H1 (cell line): Measurements from ENCODE around the gene EDA. TPM values are rescaled to one million over a fixed set of nuclear protein-coding genes. Genes with fewer than 3 reads are reported as not detected.

Source experiments
- CTCF ChIA-PET: fragments of 300-600 bp; sonication (Branson Sonifier 250); formaldehyde crosslinking; loops from one replicate; lab custom pipeline; 2021; ENCODE audit not compliant: partially characterized antibody; lab: Charles Lee
- POLR2A ChIA-PET: fragments of 300-600 bp; sonication (Branson Sonifier 250); formaldehyde crosslinking; loops from one replicate; lab custom pipeline; 2021; ENCODE audit warnings: inconsistent platforms; ENCODE audit not compliant: partially characterized antibody; lab: Charles Lee
- DNase-seq, 2 experiments: peaks; one replicate each; pipeline versions ENCODE4 v3.0.0 to v3.0.0-alpha.2; 2010 to 2022; ENCODE audit warnings: low spot score in 2 of 2, low read depth in 1 of 2, mixed read lengths in 1 of 2
- FAIRE-seq: peaks from 2 replicates; lab custom pipeline; 2011; peaks lifted over from hg19 to GRCh38; lab: Jason Lieb, UNC
- H2AFZ ChIP-seq: 2 replicates; pipeline ENCODE4 v1.8.1; 2012; ENCODE audit warnings: low read length, inconsistent platforms
- H2AK5ac ChIP-seq: 2 replicates; pipeline ENCODE4 v1.6.1; 2013; ENCODE audit warnings: low read depth, low read length
- H2BK120ac ChIP-seq: replicated peaks from 2 replicates; pipeline ENCODE3; 2013; ENCODE audit warnings: low read depth, low read length, inconsistent platforms
- H2BK12ac ChIP-seq: 2 replicates; pipeline ENCODE4 v1.6.1; 2013; ENCODE audit warnings: low read depth, low read length
- H2BK15ac ChIP-seq: 2 replicates; pipeline ENCODE4 v1.6.1; 2013; ENCODE audit warnings: low read length
- H2BK20ac ChIP-seq: 2 replicates; pipeline ENCODE4 v1.6.1; 2013; ENCODE audit warnings: low read length
- H2BK5ac ChIP-seq: 2 replicates; pipeline ENCODE4 v1.6.1; 2013; ENCODE audit warnings: low read depth, low read length
- H3K14ac ChIP-seq: 2 replicates; pipeline ENCODE4 v1.6.1; 2013; ENCODE audit warnings: inconsistent platforms; ENCODE audit not compliant: insufficient read length
- H3K18ac ChIP-seq: 2 replicates; pipeline ENCODE4 v1.6.1; 2013; ENCODE audit warnings: low read length; ENCODE audit errors: extremely low read depth
- H3K23ac ChIP-seq: 2 replicates; pipeline ENCODE4 v1.6.1; 2013; ENCODE audit warnings: inconsistent platforms; ENCODE audit not compliant: insufficient read length
- H3K23me2 ChIP-seq: 2 replicates; pipeline ENCODE4 v1.6.1; 2013; ENCODE audit warnings: low read depth, low read length
- H3K27ac ChIP-seq: 2 replicates; pipeline ENCODE4 v1.6.1; 2011; ENCODE audit warnings: low read depth, low read length, inconsistent platforms
- H3K27me3 ChIP-seq, 4 experiments: replicated peaks in 1 of 4; 1 replicate in 1 of 4; 2 replicates in 3 of 4; pipeline versions ENCODE4 v1.6.1 to v1.8.1; 2011 to 2013; ENCODE audit warnings: low read length in 3 of 4, mild to moderate bottlenecking in 3 of 4, inconsistent platforms in 2 of 4, mixed read lengths in 2 of 4, moderate library complexity in 1 of 4; ENCODE audit not compliant: control insufficient read depth in 3 of 4, insufficient read depth in 3 of 4; ENCODE audit errors: extremely low read depth in 1 of 4
- H3K36me3 ChIP-seq, 4 experiments: 2 replicates each; pipeline versions ENCODE4 v1.6.1 to v1.8.1; 2011 to 2013; ENCODE audit warnings: mild to moderate bottlenecking in 4 of 4, low read length in 3 of 4, moderate library complexity in 2 of 4, control low read depth in 1 of 4, inconsistent platforms in 1 of 4; ENCODE audit not compliant: insufficient read depth in 4 of 4, control insufficient read depth in 2 of 4
- H3K4ac ChIP-seq: replicated peaks from 2 replicates; pipeline ENCODE3; 2013; ENCODE audit warnings: low read length, low read depth, mixed read lengths, inconsistent platforms; ENCODE audit not compliant: insufficient read length
- H3K4me1 ChIP-seq, 4 experiments: replicated peaks in 1 of 4; 1 replicate in 1 of 4; 2 replicates in 3 of 4; pipeline versions ENCODE4 v1.6.1 to v1.8.1; 2011 to 2013; ENCODE audit warnings: low read length in 3 of 4, inconsistent platforms in 2 of 4, mixed read lengths in 1 of 4; ENCODE audit not compliant: insufficient read depth in 4 of 4, control insufficient read depth in 3 of 4
- H3K4me2 ChIP-seq, 2 experiments: 2 replicates each; pipeline versions ENCODE4 v1.6.1 to v1.8.1; 2011 to 2013; ENCODE audit warnings: low read depth in 2 of 2, low read length in 2 of 2, control low read depth in 1 of 2, inconsistent platforms in 1 of 2, mild to moderate bottlenecking in 1 of 2; ENCODE audit not compliant: insufficient read depth in 1 of 2
- H3K4me3 ChIP-seq, 4 experiments: fragments of 200-600, 300-600 bp in 1 of 4; sonication (generic), shearing (Covaris generic), sonication (Bioruptor Twin) in 1 of 4; 2 replicates each; pipeline versions ENCODE4 v1.5.1 to v1.8.1; 2011 to 2016; ENCODE audit warnings: low read length in 4 of 4, low read depth in 3 of 4, control low read depth in 2 of 4, inconsistent platforms in 2 of 4, mild to moderate bottlenecking in 2 of 4, mixed read lengths in 1 of 4, moderate library complexity in 1 of 4; ENCODE audit not compliant: insufficient read depth in 2 of 4; ENCODE audit errors: extremely low read depth in 1 of 4
- H3K56ac ChIP-seq: replicated peaks from 2 replicates; pipeline ENCODE3; 2013; ENCODE audit warnings: low read depth, mild to moderate bottlenecking, mixed read lengths, low read length, inconsistent platforms; ENCODE audit not compliant: insufficient read length
- H3K79me1 ChIP-seq: 2 replicates; pipeline ENCODE4 v1.6.1; 2013; ENCODE audit warnings: low read depth, low read length, control low read depth
- H3K79me2 ChIP-seq, 2 experiments: 2 replicates each; pipeline versions ENCODE4 v1.6.1 to v1.8.1; 2012 to 2013; ENCODE audit warnings: low read length in 2 of 2, mild to moderate bottlenecking in 2 of 2, inconsistent platforms in 1 of 2; ENCODE audit not compliant: insufficient read depth in 2 of 2, control insufficient read depth in 1 of 2
- H3K9ac ChIP-seq, 4 experiments: replicated peaks in 1 of 4; 1 replicate in 1 of 4; 2 replicates in 3 of 4; pipeline versions ENCODE4 v1.6.1 to v1.8.1; 2011 to 2013; ENCODE audit warnings: low read depth in 3 of 4, low read length in 3 of 4, control low read depth in 2 of 4, mild to moderate bottlenecking in 2 of 4, moderate library complexity in 2 of 4, inconsistent platforms in 1 of 4; ENCODE audit errors: extremely low read depth in 1 of 4
- H3K9me3 ChIP-seq, 2 experiments: 2 replicates each; pipeline versions ENCODE4 v1.6.1 to v1.8.1; 2012 to 2013; ENCODE audit warnings: mild to moderate bottlenecking in 2 of 2, moderate library complexity in 2 of 2, control low read depth in 1 of 2, inconsistent platforms in 1 of 2, low read depth in 1 of 2, low read length in 1 of 2, mixed read lengths in 1 of 2; ENCODE audit not compliant: insufficient read depth in 2 of 2
- H4K20me1 ChIP-seq, 2 experiments: replicated peaks in 1 of 2; 2 replicates each; pipeline versions ENCODE3 to v1.8.1; 2011 to 2013; ENCODE audit warnings: inconsistent platforms in 2 of 2, low read length in 2 of 2, mild to moderate bottlenecking in 1 of 2; ENCODE audit not compliant: insufficient read depth in 2 of 2, control insufficient read depth in 1 of 2
- H4K5ac ChIP-seq: 2 replicates; pipeline ENCODE4 v1.6.1; 2013; ENCODE audit warnings: low read length, low read depth, mixed read lengths, inconsistent platforms; ENCODE audit not compliant: insufficient read length
- H4K8ac ChIP-seq: 2 replicates; pipeline ENCODE4 v1.8.0; 2013; ENCODE audit warnings: mild to moderate bottlenecking, moderate library complexity, low read length, inconsistent platforms; ENCODE audit not compliant: insufficient read depth; ENCODE audit errors: extremely low read depth
- H4K91ac ChIP-seq: replicated peaks from 2 replicates; pipeline ENCODE3; 2013; ENCODE audit warnings: low read length, mixed read lengths, inconsistent platforms; ENCODE audit not compliant: insufficient read length
- WGBS, 2 experiments: shearing (Covaris generic) in 1 of 2; methylation state at CpG; one replicate each; pipeline versions ENCODE4 v1.1.6 to v1.1.7; 2013 to 2015; ENCODE audit warnings: low lambda C conversion rate in 2 of 2, mixed read lengths in 2 of 2, inconsistent platforms in 1 of 2, low coverage in 1 of 2, missing lambda C conversion rate in 1 of 2; ENCODE audit not compliant: insufficient replicate concordance in 2 of 2, insufficient coverage in 1 of 2, insufficient read length in 1 of 2; ENCODE audit errors: extremely low coverage in 1 of 2, missing lambda C conversion rate in 1 of 2; 5-methylcytosine and 5-hydroxymethylcytosine counted together
- polyA plus RNA-seq, 7 experiments: library from polyadenylated mRNA; depleted of rRNA in 3 of 7; stranded (reverse) in 5 of 7; unstranded in 2 of 7; fragments of >200 nt in 5 of 7; fragments of 200-250 nt in 2 of 7; gene quantifications; 1 replicate in 5 of 7; 2 replicates in 1 of 7; 4 replicates in 1 of 7; pipeline versions ENCODE4 v1.2.1 to v1.2.3, GENCODE V29; 2011 to 2013; ENCODE audit warnings: missing spikeins in 2 of 7, mixed read lengths in 2 of 7
- total RNA-seq: library from RNA; stranded (reverse); fragmentation: NEBNext Ultra II Directional; extraction: Animal tissue kit (Norgen Biotek cat#: 25700); gene quantifications from 2 replicates; pipeline ENCODE4 v1.2.1, GENCODE V29; 2021

EDA gene
- total and polyA plus RNA-seq, 2 of the 8 experiments (the other 6 are each of a cell fraction or from before 2014, with no cell fraction given), result 7.5 to 10.5 TPM

GRCh38 chrX:69948276-69948797 lies 332.4 kb downstream of the EDA start:
- Histone ChIP-seq H3K36me3 (no peaks in the 10 kb centered on the region), H3K9ac (no peak overlapping the region), H3K27ac (no peak overlapping the region), H2BK12ac (no peak overlapping the region), H3K79me2 (no peaks in the 10 kb centered on the region), H3K9me3 (no peaks in the 10 kb centered on the region), H4K8ac (no peak overlapping the region), H3K14ac (no peak overlapping the region), H4K91ac (no peak overlapping the region), H3K27me3 (no peaks in the 10 kb centered on the region), H3K18ac (no peak overlapping the region), H2BK20ac (no peak overlapping the region), H3K23me2 (no peaks in the 10 kb centered on the region), H2AFZ (no peak overlapping the region), H2BK15ac (no peak overlapping the region), H3K4me1 (no peaks in the 10 kb centered on the region), H3K4me3 (no peak overlapping the region), H3K4ac (no peak overlapping the region), H3K56ac (no peak overlapping the region), H2BK120ac (no peak overlapping the region), H3K79me1 (no peaks in the 10 kb centered on the region), H2BK5ac (no peak overlapping the region), H2AK5ac (no peak overlapping the region), H3K4me2 (no peak overlapping the region), H4K5ac (no peak overlapping the region), H4K20me1 (no peaks in the 10 kb centered on the region), H3K23ac (no peak overlapping the region)
- 50% methylated on average over 2 of the region's 2 CpGs; no CpG with 5 or more reads in 1 of the 2 experiments for WGBS, 2 experiments
- DNase-seq, result no peak
- POLR2A ChIA-PET, result no interaction called here
- CTCF ChIA-PET, result no interaction called here
- FAIRE-seq, result no peak
